Vagina (tissue), 2 donors: Measurements from ENCODE around the gene DLEU7. TPM values are rescaled to one million over a fixed set of nuclear protein-coding genes. Genes with fewer than 3 reads are reported as not detected.

Experiments used
- DNase-seq, 2 donors: peaks; one replicate each; pipeline ENCODE4 v3.0.0-alpha.2; 2017; ENCODE audit errors: extremely low spot score in 2 of 2
- H3K27ac ChIP-seq: fragments of 200-600 bp; sonication (generic); one replicate; pipeline ENCODE4 v1.5.1; 2019
- H3K27me3 ChIP-seq: fragments of 200-600 bp; sonication (generic); one replicate; pipeline ENCODE4 v1.5.1; 2019
- H3K36me3 ChIP-seq, 2 donors: fragments of 200-600 bp; sonication (generic); one replicate each; pipeline ENCODE4 v1.5.1; 2017 to 2019
- H3K4me1 ChIP-seq: fragments of 200-600 bp; sonication (generic); one replicate; pipeline ENCODE4 v1.5.1; 2019
- H3K4me3 ChIP-seq, 2 donors: fragments of 200-600 bp; sonication (generic); 1 replicate in 1 of 2; 2 replicates in 1 of 2; pipeline ENCODE4 v1.5.1; 2016 to 2019
- H3K9me3 ChIP-seq: fragments of 200-600 bp; sonication (generic); one replicate; pipeline ENCODE4 v1.5.1; 2019
- CTCF ChIP-seq, 3 experiments: fragments of 450-650 bp in 2 of 3; fragments of 200-600 bp in 1 of 3; sonication (generic) in 1 of 3; IDR thresholded peaks; one replicate each; pipeline ENCODE4 v1.5.1; 2017 to 2019; ENCODE audit warnings: antibody characterized with exemption in 3 of 3, mild to moderate bottlenecking in 2 of 3, moderate library complexity in 2 of 3
- POLR2A ChIP-seq, 2 donors: fragments of 450-650 bp; IDR thresholded peaks; one replicate each; pipeline ENCODE4 v1.6.1; 2017; ENCODE audit warnings: antibody characterized with exemption in 2 of 2, mild to moderate bottlenecking in 2 of 2, moderate library complexity in 2 of 2
- POLR2AphosphoS5 ChIP-seq, 2 donors: sonication (generic); formaldehyde crosslinking; IDR thresholded peaks; one replicate each; pipeline ENCODE4 v1.9.0; 2017; ENCODE audit warnings: antibody characterized with exemption in 2 of 2, mild to moderate bottlenecking in 2 of 2, low read depth in 1 of 2; ENCODE audit not compliant: insufficient read depth in 1 of 2
- intact Hi-C: fragments of 100-400 bp; cut with DNase I; formaldehyde crosslinking; loops from one replicate; pipeline ENCODE4 v1.15.1; 2023
- total RNA-seq: library from RNA; depleted of rRNA; stranded (reverse); fragments of >200 nt; gene quantifications from one replicate; pipeline ENCODE4 v1.2.3, GENCODE V29; 2016

DLEU7 gene
- total RNA-seq, 1 donor from 2014 or later = not detected

GRCh38 chr13:50888362-50888761, 44.9 kb upstream of the DLEU7 start:
- Histone ChIP-seq H3K4me3 (no peak overlapping the region), H3K27me3 (no peaks in the 10 kb centered on the region), H3K27ac (no peak overlapping the region), H3K36me3 (no peaks in the 10 kb centered on the region), H3K9me3 (no peaks in the 10 kb centered on the region), H3K4me1 (peaks cover under 1% of the 10 kb centered on the region)
- TF ChIP-seq POLR2A (IDR thresholded peaks at IDR 0.05) (no peak), POLR2AphosphoS5 (IDR thresholded peaks at IDR 0.05; ENCODE audit: insufficient read depth in 1 of 2, low read depth in 1 of 2) (no peak), CTCF (IDR thresholded peaks at IDR 0.05) (no peak)
- intact Hi-C loops = no loop called here
- DNase-seq = no peak

- H3K4me3 ChIP-seq = no peak overlapping the region
- H3K9me3 ChIP-seq = no peaks in the 10 kb centered on the region
- H3K4me1 ChIP-seq = no peaks in the 10 kb centered on the region
- no peaks in the 10 kb centered on the region for H3K36me3 ChIP-seq
- TF ChIP-seq CTCF (IDR thresholded peaks at IDR 0.05) = no peak
- H3K27ac ChIP-seq = no peak overlapping the region
- no peak for DNase-seq
- intact Hi-C loops = no loop called here
- no peaks in the 10 kb centered on the region for H3K27me3 ChIP-seq
Observed at GRCh38 chr13:50887151-50887550, 43.7 kb upstream of the DLEU7 start.

GRCh38 chr13:50884265-50884664, 40.8 kb upstream of the DLEU7 start:
- intact Hi-C loops = no loop called here
- Histone ChIP-seq H3K27me3 (no peaks in the 10 kb centered on the region), H3K27ac (no peak overlapping the region), H3K36me3 (no peaks in the 10 kb centered on the region), H3K4me1 (no peaks in the 10 kb centered on the region), H3K9me3 (no peaks in the 10 kb centered on the region), H3K4me3 (no peak overlapping the region)
- TF ChIP-seq POLR2AphosphoS5 (IDR thresholded peaks at IDR 0.05; ENCODE audit: insufficient read depth in 1 of 2, low read depth in 1 of 2) = no peak
- no peak for TF ChIP-seq CTCF (IDR thresholded peaks at IDR 0.05)
- TF ChIP-seq POLR2A (IDR thresholded peaks at IDR 0.05) = no peak
- DNase-seq = no peak

GRCh38 chr13:50883728-50884127, 40.2 kb upstream of the DLEU7 start:
- Histone ChIP-seq H3K4me3 (no peak overlapping the region), H3K36me3 (no peaks in the 10 kb centered on the region), H3K27ac (no peak overlapping the region), H3K9me3 (no peaks in the 10 kb centered on the region), H3K4me1 (no peaks in the 10 kb centered on the region), H3K27me3 (no peaks in the 10 kb centered on the region)
- no peak for DNase-seq
- no peak for TF ChIP-seq POLR2AphosphoS5 (IDR thresholded peaks at IDR 0.05; ENCODE audit: insufficient read depth in 1 of 2, low read depth in 1 of 2)
- no peak for TF ChIP-seq CTCF (IDR thresholded peaks at IDR 0.05)
- no peak for TF ChIP-seq POLR2A (IDR thresholded peaks at IDR 0.05)
- intact Hi-C loops = no loop called here

GRCh38 chr13:50882816-50883435, 39.4 kb upstream of the DLEU7 start:
- H3K9me3 ChIP-seq = no peaks in the 10 kb centered on the region
- intact Hi-C loops = no loop called here
- H3K27me3 ChIP-seq = no peaks in the 10 kb centered on the region
- no peak overlapping the region for H3K4me3 ChIP-seq
- H3K36me3 ChIP-seq = no peaks in the 10 kb centered on the region
- TF ChIP-seq POLR2AphosphoS5 (IDR thresholded peaks at IDR 0.05; ENCODE audit: insufficient read depth in 1 of 2, low read depth in 1 of 2) (no peak), POLR2A (IDR thresholded peaks at IDR 0.05) (no peak)
- H3K27ac ChIP-seq = no peak overlapping the region
- no peak for DNase-seq
- H3K4me1 ChIP-seq = no peaks in the 10 kb centered on the region
